Caco-2 (cell line): ENCODE results near the gene NEDD4. TPM values are rescaled to one million over a fixed set of nuclear protein-coding genes. Genes with fewer than 3 reads are reported as not detected.

Experiments
- BruUV-seq: library from RNA; stranded (reverse); fragments of 400-500 nt; replicated peaks from 2 replicates; lab custom pipeline; 2021; lab: Mats Ljungman, UMichigan
- CTCF ChIA-PET: fragments of 300-600 bp; sonication (Branson Sonifier 250); formaldehyde crosslinking; loops from one replicate; lab custom pipeline; 2022; ENCODE audit warnings: antibody characterized with exemption; lab: Charles Lee
- POLR2A ChIA-PET: fragments of 300-600 bp; sonication (Branson Sonifier 250); formaldehyde crosslinking; loops from one replicate; lab custom pipeline; 2022; ENCODE audit warnings: antibody characterized with exemption; lab: Charles Lee
- DNase-seq, 2 experiments: peaks; one replicate each; pipeline versions ENCODE4 v3.0.0 to v3.0.0-alpha.2; 2020 to 2022
- H3K27me3 ChIP-seq: replicated peaks from 2 replicates; pipeline ENCODE4 v1.6.0; 2011; ENCODE audit warnings: low read length; ENCODE audit not compliant: control insufficient read depth, insufficient read depth
- H3K36me3 ChIP-seq: 2 replicates; pipeline ENCODE4 v1.5.1; 2011; ENCODE audit warnings: low read length; ENCODE audit not compliant: control insufficient read depth, insufficient read depth
- H3K4me1 ChIP-seq: fragments of 250-450 bp; sonication (Bioruptor Pico); 2 replicates; pipeline ENCODE4 v1.5.1; 2020; ENCODE audit warnings: mild to moderate bottlenecking
- H3K4me3 ChIP-seq: 2 replicates; pipeline ENCODE4 v1.5.1; 2011; ENCODE audit warnings: low read depth, mild to moderate bottlenecking, control low read depth, low read length
- H3K9me3 ChIP-seq: fragments of 250-450 bp; sonication (Bioruptor Pico); 2 replicates; pipeline ENCODE4 v1.5.1; 2020; ENCODE audit warnings: mild to moderate bottlenecking, moderate library complexity
- H3K27ac Mint-ChIP-seq: one replicate; pipeline ENCODE4 v1.8.0; 2022; ENCODE audit warnings: mixed read lengths; ENCODE audit not compliant: unreplicated experiment
- H3K27me3 Mint-ChIP-seq: one replicate; pipeline ENCODE4 v1.8.0; 2022; ENCODE audit warnings: mixed read lengths; ENCODE audit not compliant: insufficient read depth, unreplicated experiment
- H3K36me3 Mint-ChIP-seq: one replicate; pipeline ENCODE4 v1.8.0; 2022; ENCODE audit warnings: mild to moderate bottlenecking, mixed read lengths; ENCODE audit not compliant: insufficient read depth, unreplicated experiment
- H3K4me1 Mint-ChIP-seq: one replicate; pipeline ENCODE4 v1.8.0; 2022; ENCODE audit warnings: low read depth, mixed read lengths; ENCODE audit not compliant: unreplicated experiment
- H3K4me3 Mint-ChIP-seq: one replicate; pipeline ENCODE4 v1.8.0; 2022; ENCODE audit warnings: mild to moderate bottlenecking, moderate library complexity, mixed read lengths; ENCODE audit not compliant: unreplicated experiment
- H3K9me3 Mint-ChIP-seq: one replicate; pipeline ENCODE4 v1.8.0; 2022; ENCODE audit warnings: mixed read lengths; ENCODE audit not compliant: unreplicated experiment
- intact Hi-C: fragments of 100-400 bp; cut with micrococcal nuclease; formaldehyde crosslinking; loops from one replicate; pipeline ENCODE4 v1.10.0; 2022; ENCODE audit not compliant: unreplicated experiment
- total RNA-seq: library from RNA; stranded (reverse); gene quantifications from 2 replicates; pipeline ENCODE4 v1.2.3, GENCODE V29; 2022
- TF ChIP-seq, protein P1 (sequence below), 2 experiments: fragments of 200-600 bp in 1 of 2; IDR thresholded peaks; 1 replicate in 1 of 2; 2 replicates in 1 of 2; pipeline versions ENCODE4 v1.5.1 to v1.8.0; 2011 to 2022; ENCODE audit warnings: antibody characterized with exemption in 1 of 2, control low read depth in 1 of 2, inconsistent platforms in 1 of 2, low read depth in 1 of 2, low read length in 1 of 2, mild to moderate bottlenecking in 1 of 2, moderate library complexity in 1 of 2; ENCODE audit not compliant: insufficient read depth in 1 of 2, severe bottlenecking in 1 of 2, unreplicated experiment in 1 of 2

Gene NEDD4
- total RNA-seq, 1 experiment from 2014 or later: 33.9 TPM

DNA sequence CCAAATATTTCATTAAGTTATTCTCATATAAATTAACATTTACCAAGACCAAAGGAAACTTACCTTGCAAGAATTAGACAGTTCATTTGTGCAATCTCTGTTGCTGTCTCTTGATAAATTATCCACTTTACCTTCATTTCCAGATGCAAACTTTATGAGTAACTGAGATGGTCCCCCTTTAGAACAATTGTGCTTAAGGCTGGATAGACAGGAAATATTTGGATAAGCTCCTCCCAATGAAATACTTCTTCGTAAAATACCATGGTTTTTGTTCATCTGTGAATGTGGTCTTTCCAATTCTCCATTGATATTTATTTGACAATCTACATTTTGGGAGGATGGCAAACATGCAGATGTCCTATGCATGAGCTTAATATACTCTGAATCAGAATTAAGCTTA, 78.2 kb downstream of the NEDD4 start:
- POLR2A ChIA-PET: no interaction called here

DNA sequence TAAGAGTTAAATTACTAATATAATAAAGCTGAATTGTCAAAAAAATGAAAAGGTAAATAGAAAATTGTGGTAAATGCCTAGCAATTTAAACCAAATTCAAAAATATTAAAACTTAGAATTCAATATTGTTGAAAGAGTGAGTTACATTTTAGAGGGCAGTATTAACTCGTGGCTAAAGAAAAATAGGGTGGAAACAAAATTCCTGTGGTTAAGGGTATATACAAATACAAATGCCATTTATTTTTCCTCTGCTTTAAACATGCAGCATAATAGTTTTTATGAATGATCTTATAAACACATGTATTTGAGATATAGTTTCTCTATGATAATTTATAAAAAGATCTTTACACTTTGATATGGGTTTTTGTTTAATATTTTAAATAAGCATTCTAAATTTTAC, 79.0 kb downstream of the NEDD4 start:
- no TSS peak for BruUV-seq
- no peaks in the 10 kb centered on the region for H3K9me3 ChIP-seq
- Mint-ChIP-seq H3K36me3 (no peaks in the 10 kb centered on the region), H3K9me3 (no peaks in the 10 kb centered on the region), H3K27me3 (no peaks in the 10 kb centered on the region), H3K4me1 (no peaks in the 10 kb centered on the region), H3K27ac (no peak overlapping the region), H3K4me3 (no peak overlapping the region)
- no peaks in the 10 kb centered on the region for H3K4me1 ChIP-seq
- intact Hi-C loops: no loop called here
- no peaks in the 10 kb centered on the region for H3K36me3 ChIP-seq
- no peak overlapping the region for H3K4me3 ChIP-seq
- no peaks in the 10 kb centered on the region for H3K27me3 ChIP-seq
- no peak for DNase-seq
- ChIA-PET POLR2A (no interaction called here), CTCF (no interaction called here)
- TF ChIP-seq, protein P1, sequence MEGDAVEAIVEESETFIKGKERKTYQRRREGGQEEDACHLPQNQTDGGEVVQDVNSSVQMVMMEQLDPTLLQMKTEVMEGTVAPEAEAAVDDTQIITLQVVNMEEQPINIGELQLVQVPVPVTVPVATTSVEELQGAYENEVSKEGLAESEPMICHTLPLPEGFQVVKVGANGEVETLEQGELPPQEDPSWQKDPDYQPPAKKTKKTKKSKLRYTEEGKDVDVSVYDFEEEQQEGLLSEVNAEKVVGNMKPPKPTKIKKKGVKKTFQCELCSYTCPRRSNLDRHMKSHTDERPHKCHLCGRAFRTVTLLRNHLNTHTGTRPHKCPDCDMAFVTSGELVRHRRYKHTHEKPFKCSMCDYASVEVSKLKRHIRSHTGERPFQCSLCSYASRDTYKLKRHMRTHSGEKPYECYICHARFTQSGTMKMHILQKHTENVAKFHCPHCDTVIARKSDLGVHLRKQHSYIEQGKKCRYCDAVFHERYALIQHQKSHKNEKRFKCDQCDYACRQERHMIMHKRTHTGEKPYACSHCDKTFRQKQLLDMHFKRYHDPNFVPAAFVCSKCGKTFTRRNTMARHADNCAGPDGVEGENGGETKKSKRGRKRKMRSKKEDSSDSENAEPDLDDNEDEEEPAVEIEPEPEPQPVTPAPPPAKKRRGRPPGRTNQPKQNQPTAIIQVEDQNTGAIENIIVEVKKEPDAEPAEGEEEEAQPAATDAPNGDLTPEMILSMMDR (IDR thresholded peaks at IDR 0.05; ENCODE audit: insufficient read depth in 1 of 2, low read depth in 1 of 2, low read length in 1 of 2, severe bottlenecking in 1 of 2, unreplicated experiment in 1 of 2): no peak

More for the DNA sequence above, 78.2 kb downstream of the NEDD4 start:
- no peak for DNase-seq
- BruUV-seq: no TSS peak
- no peak overlapping the region for H3K4me3 Mint-ChIP-seq
- H3K9me3 ChIP-seq: no peaks in the 10 kb centered on the region
- TF ChIP-seq, protein P1 (IDR thresholded peaks at IDR 0.05; ENCODE audit: insufficient read depth in 1 of 2, low read depth in 1 of 2, low read length in 1 of 2, severe bottlenecking in 1 of 2, unreplicated experiment in 1 of 2): no peak
- H3K4me3 ChIP-seq: no peak overlapping the region
- CTCF ChIA-PET: no interaction called here
- no peaks in the 10 kb centered on the region for H3K36me3 ChIP-seq
- H3K27me3 ChIP-seq: no peaks in the 10 kb centered on the region
- H3K27me3 Mint-ChIP-seq: no peaks in the 10 kb centered on the region
- no peak overlapping the region for H3K27ac Mint-ChIP-seq
- no peaks in the 10 kb centered on the region for H3K9me3 Mint-ChIP-seq
- intact Hi-C loops: loop anchor here (5.0 kb wide), 1 partner anchor 137 kb away; no protein-coding TSS in a partner anchor
- H3K4me1 Mint-ChIP-seq: no peaks in the 10 kb centered on the region
- H3K36me3 Mint-ChIP-seq: no peaks in the 10 kb centered on the region
- no peaks in the 10 kb centered on the region for H3K4me1 ChIP-seq

DNA sequence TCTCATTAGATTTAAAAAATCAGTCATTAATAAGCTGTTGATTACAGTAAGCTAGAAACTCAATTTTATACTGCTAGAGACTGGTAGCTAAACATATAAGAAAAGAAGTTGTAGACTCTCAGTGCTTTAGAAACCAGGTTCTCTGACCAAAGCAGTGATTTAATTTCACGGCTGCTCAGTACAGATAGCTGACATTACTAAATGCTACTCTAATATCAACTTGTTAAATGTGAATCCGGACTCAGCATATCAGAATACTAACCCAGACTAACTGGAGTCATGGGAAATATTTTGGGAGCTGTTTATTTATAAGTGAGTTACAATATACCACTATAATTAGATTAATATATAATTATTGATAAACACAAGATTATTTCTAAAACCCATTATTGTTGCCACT, 80.4 kb downstream of the NEDD4 start:
- no peaks in the 10 kb centered on the region for H3K36me3 Mint-ChIP-seq
- CTCF ChIA-PET: no interaction called here
- H3K4me1 Mint-ChIP-seq: no peaks in the 10 kb centered on the region
- H3K27me3 ChIP-seq: no peaks in the 10 kb centered on the region
- no peak for DNase-seq
- H3K36me3 ChIP-seq: no peaks in the 10 kb centered on the region
- no peaks in the 10 kb centered on the region for H3K9me3 Mint-ChIP-seq
- TF ChIP-seq, protein P1 (IDR thresholded peaks at IDR 0.05; ENCODE audit: insufficient read depth in 1 of 2, low read depth in 1 of 2, low read length in 1 of 2, severe bottlenecking in 1 of 2, unreplicated experiment in 1 of 2): no peak
- H3K4me3 ChIP-seq: no peak overlapping the region
- H3K4me1 ChIP-seq: no peaks in the 10 kb centered on the region
- no peaks in the 10 kb centered on the region for H3K27me3 Mint-ChIP-seq
- intact Hi-C loops: no loop called here
- no TSS peak for BruUV-seq
- POLR2A ChIA-PET: no interaction called here
- H3K9me3 ChIP-seq: no peaks in the 10 kb centered on the region
- H3K27ac Mint-ChIP-seq: no peak overlapping the region
- H3K4me3 Mint-ChIP-seq: no peak overlapping the region
